ENCODE data around the gene ICA1. TPM values are rescaled to one million over a fixed set of nuclear protein-coding genes. Genes with fewer than 3 reads are reported as not detected.

ICA1 gene
- total and polyA plus RNA-seq, 2 experiments from 2014 or later = 45.2 to 83.7 TPM

- Histone ChIP-seq H3K4me2 (no peak overlapping the region), H3F3A (replicated peaks; ENCODE audit: low read depth) (no peaks in the 10 kb centered on the region), H3K4me1 (ENCODE audit: insufficient read depth) (peaks cover 12% of the 10 kb centered on the region), H3K27ac (ENCODE audit: low read depth) (no peak overlapping the region), H2AFZ (no peak overlapping the region), H3K36me3 (ENCODE audit: insufficient read depth) (no peaks in the 10 kb centered on the region), H4K20me1 (replicated peaks; ENCODE audit: insufficient read depth) (no peaks in the 10 kb centered on the region), H3K27me3 (ENCODE audit: insufficient read depth) (no peaks in the 10 kb centered on the region), H3K79me2 (replicated peaks; ENCODE audit: insufficient read depth) (no peaks in the 10 kb centered on the region), H3K9me2 (ENCODE audit: insufficient read depth) (no peaks in the 10 kb centered on the region), H3K4me3 (no peak overlapping the region)
- Mint-ChIP-seq H3K4me1 (peaks cover 25% of the 10 kb centered on the region), H3K36me3 (ENCODE audit: low read depth) (no peaks in the 10 kb centered on the region; the same call in 2 of the 3 replicates), H3K27ac (no peak overlapping the region), H3K27me3 (ENCODE audit: insufficient read depth, low read depth, poor library complexity) (no peaks in the 10 kb centered on the region), H3K4me3 (no peak overlapping the region), H3K9me3 (no peaks in the 10 kb centered on the region)
- DNase-seq (ENCODE audit: low spot score) = no peak
- ATAC-seq = no peak
- no peak for TF ChIP-seq CREB1 (CRISPR knock-in tag; IDR thresholded peaks at IDR 0.05; ENCODE audit: low read depth)
- TF ChIP-seq CTCF (conservative IDR thresholded peaks at IDR 0.05; ENCODE audit: low read depth in 2 of 2) = no peak
- TF ChIP-seq EZH2phosphoT487 (IDR thresholded peaks at IDR 0.05; ENCODE audit: unreplicated experiment) = no peak
- no peak for TF ChIP-seq ETS1 (IDR thresholded peaks at IDR 0.05)
- no peak for TF ChIP-seq POLR2AphosphoS5 (IDR thresholded peaks at IDR 0.05; ENCODE audit: low read depth)
- TF ChIP-seq ZNF331 (CRISPR knock-in tag; IDR thresholded peaks at IDR 0.05; ENCODE audit: low read depth) = no peak
- no peak for TF ChIP-seq STAT1 (IDR thresholded peaks at IDR 0.05; ENCODE audit: unreplicated experiment)
- TF ChIP-seq JUNB (IDR thresholded peaks at IDR 0.05; ENCODE audit: unreplicated experiment) = no peak
- TF ChIP-seq NANOG (IDR thresholded peaks at IDR 0.05; ENCODE audit: borderline replicate concordance) = no peak
- TF ChIP-seq ZNF114 (CRISPR knock-in tag; IDR thresholded peaks at IDR 0.05) = no peak
- TF ChIP-seq, protein P1, sequence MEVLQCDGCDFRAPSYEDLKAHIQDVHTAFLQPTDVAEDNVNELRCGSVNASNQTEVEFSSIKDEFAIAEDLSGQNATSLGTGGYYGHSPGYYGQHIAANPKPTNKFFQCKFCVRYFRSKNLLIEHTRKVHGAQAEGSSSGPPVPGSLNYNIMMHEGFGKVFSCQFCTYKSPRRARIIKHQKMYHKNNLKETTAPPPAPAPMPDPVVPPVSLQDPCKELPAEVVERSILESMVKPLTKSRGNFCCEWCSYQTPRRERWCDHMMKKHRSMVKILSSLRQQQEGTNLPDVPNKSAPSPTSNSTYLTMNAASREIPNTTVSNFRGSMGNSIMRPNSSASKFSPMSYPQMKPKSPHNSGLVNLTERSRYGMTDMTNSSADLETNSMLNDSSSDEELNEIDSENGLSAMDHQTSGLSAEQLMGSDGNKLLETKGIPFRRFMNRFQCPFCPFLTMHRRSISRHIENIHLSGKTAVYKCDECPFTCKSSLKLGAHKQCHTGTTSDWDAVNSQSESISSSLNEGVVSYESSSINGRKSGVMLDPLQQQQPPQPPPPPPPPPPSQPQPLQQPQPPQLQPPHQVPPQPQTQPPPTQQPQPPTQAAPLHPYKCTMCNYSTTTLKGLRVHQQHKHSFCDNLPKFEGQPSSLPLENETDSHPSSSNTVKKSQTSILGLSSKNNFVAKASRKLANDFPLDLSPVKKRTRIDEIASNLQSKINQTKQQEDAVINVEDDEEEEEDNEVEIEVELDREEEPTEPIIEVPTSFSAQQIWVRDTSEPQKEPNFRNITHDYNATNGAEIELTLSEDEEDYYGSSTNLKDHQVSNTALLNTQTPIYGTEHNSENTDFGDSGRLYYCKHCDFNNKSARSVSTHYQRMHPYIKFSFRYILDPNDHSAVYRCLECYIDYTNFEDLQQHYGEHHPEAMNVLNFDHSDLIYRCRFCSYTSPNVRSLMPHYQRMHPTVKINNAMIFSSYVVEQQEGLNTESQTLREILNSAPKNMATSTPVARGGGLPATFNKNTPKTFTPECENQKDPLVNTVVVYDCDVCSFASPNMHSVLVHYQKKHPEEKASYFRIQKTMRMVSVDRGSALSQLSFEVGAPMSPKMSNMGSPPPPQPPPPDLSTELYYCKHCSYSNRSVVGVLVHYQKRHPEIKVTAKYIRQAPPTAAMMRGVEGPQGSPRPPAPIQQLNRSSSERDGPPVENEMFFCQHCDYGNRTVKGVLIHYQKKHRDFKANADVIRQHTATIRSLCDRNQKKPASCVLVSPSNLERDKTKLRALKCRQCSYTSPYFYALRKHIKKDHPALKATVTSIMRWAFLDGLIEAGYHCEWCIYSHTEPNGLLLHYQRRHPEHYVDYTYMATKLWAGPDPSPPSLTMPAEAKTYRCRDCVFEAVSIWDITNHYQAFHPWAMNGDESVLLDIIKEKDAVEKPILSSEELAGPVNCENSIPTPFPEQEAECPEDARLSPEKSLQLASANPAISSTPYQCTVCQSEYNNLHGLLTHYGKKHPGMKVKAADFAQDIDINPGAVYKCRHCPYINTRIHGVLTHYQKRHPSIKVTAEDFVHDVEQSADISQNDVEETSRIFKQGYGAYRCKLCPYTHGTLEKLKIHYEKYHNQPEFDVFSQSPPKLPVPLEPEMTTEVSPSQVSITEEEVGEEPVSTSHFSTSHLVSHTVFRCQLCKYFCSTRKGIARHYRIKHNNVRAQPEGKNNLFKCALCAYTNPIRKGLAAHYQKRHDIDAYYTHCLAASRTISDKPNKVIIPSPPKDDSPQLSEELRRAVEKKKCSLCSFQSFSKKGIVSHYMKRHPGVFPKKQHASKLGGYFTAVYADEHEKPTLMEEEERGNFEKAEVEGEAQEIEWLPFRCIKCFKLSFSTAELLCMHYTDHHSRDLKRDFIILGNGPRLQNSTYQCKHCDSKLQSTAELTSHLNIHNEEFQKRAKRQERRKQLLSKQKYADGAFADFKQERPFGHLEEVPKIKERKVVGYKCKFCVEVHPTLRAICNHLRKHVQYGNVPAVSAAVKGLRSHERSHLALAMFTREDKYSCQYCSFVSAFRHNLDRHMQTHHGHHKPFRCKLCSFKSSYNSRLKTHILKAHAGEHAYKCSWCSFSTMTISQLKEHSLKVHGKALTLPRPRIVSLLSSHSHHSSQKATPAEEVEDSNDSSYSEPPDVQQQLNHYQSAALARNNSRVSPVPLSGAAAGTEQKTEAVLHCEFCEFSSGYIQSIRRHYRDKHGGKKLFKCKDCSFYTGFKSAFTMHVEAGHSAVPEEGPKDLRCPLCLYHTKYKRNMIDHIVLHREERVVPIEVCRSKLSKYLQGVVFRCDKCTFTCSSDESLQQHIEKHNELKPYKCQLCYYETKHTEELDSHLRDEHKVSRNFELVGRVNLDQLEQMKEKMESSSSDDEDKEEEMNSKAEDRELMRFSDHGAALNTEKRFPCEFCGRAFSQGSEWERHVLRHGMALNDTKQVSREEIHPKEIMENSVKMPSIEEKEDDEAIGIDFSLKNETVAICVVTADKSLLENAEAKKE (CRISPR knock-in tag; IDR thresholded peaks at IDR 0.05) = no peak
- TF ChIP-seq EZH2 (IDR thresholded peaks at IDR 0.05; ENCODE audit: low read depth, unreplicated experiment) = no peak
- no peak for TF ChIP-seq REST (IDR thresholded peaks at IDR 0.05; ENCODE audit: unreplicated experiment)
These were observed 69.1 kb downstream of the ICA1 start for GRCh38 chr7:8192897-8193296.
